TTC549 (cell line): ENCODE data around the gene CD180.

Source experiments
- FAIRE-seq: peaks from 2 replicates; lab custom pipeline; 2012; peaks lifted over from hg19 to GRCh38; lab: Jason Lieb, UNC

The CD180 gene

DNA sequence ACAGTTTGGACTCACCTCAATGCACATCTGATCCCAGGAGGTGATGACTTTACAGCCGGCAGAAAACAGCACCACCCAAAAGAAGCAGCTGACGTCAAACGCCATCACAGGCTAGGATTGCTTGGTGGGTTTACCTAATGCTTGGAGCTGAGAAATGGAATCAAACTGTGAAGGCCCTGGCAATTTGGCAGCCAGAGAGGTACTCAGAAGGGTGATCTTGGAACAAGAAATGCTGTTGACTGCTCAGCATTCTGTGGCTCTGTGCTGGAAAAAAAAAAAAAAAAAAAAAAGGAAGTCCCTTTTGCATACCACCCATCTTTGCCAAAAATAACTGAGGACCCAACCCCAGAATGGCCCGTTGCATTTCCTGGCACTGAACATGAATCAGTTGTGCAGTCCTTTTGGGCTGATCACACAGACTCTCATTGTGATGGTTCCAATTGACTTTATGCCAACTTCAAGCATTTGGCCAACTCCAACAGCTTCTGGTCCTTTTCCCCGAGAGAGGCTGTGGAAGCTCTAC lies at the start of gene CD180:
TSS of gene CD180 (minus strand) at position 263 of the 523 bp plus-strand sequence. CDS start at position 105, 158 bp downstream.
- FAIRE-seq: no peak

DNA sequence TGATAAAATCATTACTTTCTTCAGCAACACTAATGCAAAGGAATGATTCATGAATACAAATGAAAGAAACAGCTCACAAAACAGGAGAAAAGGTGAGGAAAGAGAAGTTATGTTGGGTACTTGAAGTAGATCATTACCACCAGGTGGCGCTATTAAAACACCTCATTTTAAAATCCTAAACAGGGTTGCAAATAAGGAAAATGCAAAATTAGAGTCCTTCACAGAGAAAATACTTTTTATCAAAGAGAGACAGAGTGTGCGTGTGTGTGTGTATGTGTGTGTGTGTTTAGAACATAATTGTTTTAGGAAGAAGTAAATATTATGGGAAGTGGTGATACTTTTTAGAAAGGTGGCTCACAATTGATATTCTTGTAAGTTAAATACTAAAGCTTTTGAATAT lies 49.5 kb upstream of the CD180 start:
- peak; percentile 74 for FAIRE-seq

DNA sequence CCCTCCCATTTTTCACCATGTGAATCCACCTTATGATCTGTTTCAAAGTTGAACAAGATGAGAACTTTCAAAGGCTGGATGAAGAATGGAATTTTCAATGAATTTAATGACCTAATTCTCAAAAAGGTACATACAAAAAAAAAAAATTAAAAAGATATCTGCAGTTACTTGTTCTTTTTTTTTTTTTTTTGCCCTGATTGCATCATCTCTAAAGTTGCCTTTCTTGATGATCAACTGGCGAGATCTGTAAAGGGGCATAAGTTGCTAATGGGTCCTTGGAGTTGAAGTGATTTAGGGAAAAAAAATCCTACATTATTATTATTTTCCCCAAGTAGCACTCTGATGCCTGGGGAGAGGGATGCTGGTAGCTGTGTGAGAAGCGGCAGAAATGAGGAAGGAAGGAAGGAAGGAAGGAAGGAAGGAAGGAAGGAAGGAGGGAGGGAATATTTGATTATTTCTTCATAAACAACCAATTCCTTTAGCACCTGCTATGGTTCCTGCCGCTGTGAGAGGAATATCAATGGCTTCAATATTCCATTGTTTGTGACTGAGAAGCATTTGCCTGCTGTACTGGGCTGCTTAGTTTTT lies 48.8 kb upstream of the CD180 start:
- FAIRE-seq: no peak

DNA sequence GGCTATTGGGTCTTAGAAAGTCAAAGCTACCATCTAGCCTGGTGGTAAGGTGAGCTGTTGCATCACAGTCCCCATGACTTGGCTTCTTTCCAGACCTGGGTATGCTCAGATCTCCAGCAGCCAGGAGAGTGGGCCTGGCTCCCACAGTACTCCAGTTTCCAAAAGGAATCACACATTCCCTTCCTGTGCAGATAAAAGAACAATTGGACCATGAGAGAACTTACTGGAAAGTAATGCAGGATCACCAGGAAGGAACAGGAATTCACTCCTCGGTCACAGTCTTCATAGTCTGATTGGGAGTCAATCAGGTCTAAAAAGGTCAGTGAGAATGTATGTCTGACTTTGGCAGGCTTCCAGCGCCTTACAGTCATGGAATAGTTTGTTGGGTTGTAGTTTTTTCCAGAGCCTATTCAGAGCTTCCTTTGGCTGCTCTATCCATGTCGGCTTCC lies 47.8 kb upstream of the CD180 start:
- no peak for FAIRE-seq

DNA sequence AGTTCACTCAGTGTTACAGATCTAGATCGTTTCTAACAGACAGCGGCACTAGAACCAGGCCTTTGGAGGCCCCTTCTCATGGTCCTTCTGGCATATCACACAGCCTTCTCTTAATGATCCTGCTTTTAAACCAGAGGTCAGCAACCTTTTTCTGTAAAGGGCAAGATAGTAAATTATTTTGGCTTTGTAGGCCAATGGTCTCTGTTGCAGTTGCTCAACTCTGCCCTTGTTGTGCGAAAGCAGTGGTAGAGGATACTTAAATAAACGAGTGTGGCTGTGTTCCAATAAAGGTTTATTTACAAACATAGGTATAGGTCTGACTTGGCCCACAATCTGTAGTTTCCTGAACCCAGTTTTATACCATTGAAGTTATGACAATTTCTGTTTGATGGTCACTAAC lies 47.3 kb upstream of the CD180 start:
- no peak for FAIRE-seq

DNA sequence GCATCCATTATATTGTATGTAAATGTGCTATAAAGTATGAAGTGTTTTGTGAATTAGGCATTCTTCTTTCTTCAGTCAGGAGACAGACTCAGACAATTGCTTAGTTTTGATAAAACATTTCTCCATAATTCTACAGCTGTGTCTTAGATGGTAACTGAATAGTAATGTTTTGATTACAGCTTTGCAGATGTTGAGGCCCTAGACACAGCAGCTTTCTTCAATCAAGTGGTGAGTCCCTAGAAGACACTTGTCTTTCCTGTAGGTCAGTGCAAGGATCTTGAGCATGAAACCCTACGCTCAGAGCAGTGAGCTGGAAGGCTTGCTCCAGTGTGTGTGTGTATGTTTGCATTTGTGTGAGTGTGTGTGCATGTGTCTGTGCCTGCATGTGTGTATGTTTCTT lies 46.8 kb upstream of the CD180 start:
- FAIRE-seq: no peak

DNA sequence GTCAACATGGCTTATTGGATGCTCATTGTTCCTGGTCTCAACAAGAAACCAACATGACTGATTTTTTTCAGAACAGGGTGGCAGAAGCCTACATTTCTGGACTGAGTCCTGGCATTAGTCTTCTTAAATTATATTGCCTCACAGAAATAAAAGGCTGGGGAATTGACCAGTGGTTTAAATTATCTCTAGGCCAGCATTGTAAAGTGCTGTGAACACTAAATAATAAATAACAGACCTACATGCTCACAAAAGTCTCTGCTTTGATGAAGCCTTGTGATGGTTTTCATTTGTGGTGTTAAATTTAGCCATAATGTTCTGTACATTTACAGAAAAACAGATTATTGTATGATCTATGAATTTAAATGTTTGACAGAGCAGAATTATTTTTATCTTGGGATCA lies 44.7 kb upstream of the CD180 start:
- no peak for FAIRE-seq

DNA sequence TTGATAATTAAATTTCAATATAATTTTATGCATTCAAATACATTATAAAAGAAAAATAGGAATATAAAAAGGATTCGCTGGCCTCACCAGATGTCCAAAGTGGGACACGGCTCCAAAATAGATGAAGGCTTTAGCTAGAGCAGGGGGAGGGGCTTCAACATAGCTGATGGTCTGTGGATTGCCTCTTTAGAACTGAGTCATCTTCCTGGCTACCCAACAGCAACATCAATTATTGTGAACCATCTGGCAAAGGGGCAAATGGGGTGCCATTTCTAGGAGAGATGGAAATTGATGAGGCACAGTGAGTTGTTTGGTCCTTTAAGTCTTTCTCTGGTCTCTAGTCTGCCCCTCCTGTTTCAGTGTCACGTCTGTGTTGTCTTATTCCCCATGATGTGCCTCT lies 44.2 kb upstream of the CD180 start:
- FAIRE-seq: no peak

DNA sequence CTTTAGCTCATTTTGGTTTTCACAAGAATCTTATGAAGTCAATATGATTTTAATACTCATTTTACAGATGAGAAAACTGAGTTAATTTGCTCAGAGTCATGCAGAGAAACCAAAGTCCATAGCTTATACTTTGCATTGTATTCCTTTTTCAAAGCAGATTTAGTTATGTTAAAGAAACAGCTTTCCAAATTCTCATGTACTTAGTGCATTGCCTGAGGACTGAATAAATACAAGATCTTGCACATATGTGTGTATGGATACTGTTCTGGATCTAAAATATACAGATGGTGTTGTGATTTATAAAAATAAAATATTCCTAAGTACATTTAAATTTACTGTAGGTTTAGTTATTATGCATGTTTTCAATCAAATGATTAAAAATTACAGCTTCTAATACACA lies 43.5 kb upstream of the CD180 start:
- no peak for FAIRE-seq

DNA sequence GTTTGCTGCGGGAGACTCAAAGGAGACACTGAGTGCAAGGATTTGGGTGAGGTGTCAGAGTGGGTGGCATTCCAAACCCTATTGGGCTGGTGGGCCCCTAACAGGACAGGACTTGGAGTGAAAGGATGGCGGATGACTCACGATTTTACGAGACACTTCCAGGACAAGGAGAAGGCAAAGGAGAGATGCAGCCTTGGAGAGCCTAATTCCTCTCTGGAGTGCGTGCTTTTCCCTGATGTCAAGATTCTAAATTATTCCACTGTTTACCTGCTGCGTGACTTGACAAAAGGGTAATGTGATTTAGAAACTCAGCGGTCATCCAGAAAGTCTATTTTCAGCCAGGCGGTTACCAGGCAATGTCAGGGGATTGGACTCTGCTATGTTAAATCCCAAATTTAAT lies 41.6 kb upstream of the CD180 start:
- FAIRE-seq: no peak

DNA sequence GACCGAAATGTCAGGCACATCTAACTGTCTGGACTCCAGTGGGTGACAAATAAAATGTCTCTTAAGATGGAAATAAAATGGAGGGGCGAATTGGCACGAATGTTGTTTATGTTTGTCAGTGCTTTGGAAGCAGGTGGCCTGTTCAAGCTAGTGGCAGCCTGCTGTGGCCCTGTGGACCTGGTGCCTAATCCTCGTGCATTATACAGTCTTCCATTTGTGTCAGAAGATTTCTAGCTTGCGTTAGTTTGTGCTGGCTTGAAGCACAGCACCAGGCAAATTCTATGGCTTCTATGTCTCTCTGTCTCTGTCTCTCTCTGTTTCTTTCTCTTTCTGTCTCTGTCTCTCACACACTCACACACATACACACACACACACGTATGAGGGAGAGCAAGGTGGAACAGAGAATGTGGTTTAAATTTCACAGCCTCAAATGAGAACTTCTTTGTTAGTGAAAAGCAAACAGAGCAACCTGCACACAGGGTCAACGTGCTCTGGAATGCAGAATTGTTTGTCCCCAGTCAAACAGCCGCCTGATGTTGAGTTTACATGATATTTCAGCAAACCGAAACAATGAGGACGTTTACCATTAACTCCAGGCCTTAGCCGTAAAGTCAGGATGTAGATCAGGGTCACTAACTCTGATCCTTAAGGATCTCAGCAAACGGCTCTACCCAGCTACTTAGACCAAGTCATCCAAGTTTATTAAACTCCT lies 39.0 kb upstream of the CD180 start:
- FAIRE-seq: no peak

DNA sequence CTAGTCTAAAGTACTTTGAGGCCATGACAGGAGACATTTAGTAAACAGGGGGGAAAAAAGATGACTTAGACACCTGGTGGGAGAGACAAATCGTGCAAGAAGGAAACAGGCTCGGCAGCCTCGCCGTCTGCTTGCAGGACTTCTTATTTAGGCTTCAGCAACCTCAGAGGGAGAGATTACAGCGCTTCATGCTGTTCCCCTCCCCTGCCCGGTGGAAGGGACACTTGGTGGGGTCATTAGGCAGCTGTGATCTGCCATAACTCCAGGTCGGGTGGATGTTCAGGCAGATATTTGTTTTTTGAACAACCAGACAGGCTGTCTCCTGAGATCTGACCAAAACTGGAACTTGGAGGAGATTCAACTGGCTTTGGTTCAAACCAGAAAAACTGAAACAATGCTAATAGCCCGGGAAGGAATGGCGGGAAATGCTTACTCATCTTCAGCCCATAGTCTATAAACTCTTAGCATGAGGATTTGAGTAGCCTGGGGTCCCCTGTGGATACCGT lies 38.1 kb upstream of the CD180 start:
- no peak for FAIRE-seq

DNA sequence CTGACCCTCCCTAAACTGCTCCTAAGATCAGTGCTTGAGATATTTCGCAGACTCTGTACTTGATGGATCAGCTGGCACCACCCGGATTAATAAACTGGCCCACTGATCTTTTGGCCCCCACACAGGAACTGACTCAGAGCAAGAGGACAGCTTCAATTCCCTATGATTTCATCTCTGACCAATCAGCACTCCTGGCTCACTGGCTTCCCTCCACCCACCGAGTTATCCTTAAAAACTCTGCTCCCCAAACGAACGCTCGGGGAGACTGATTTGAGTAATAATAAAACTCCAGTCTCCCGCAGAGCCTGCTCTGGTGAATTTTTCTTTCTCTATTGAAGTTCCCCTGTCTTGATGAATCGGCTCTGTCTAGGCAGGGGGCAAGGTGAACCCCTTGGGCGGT lies 36.5 kb upstream of the CD180 start:
- FAIRE-seq: no peak

DNA sequence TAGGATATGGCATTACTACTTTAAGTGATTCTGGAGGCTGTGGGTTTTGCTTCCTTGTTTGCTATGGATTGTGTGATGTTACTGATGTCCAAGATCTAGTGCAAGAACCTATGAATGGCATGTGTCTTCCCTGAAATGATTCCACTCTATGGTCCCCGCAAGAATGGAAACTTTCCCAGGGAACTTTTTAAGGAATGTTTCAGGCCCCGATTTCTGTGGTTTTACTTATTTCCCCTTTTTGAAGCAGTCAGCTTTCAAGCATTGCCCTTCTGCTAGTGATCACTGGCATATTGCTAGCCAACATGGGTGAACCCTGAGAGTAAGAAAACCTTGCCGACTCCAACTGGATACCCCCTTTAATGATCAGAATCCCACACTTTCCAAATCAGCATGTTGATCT lies 26.6 kb upstream of the CD180 start:
- FAIRE-seq: no peak

DNA sequence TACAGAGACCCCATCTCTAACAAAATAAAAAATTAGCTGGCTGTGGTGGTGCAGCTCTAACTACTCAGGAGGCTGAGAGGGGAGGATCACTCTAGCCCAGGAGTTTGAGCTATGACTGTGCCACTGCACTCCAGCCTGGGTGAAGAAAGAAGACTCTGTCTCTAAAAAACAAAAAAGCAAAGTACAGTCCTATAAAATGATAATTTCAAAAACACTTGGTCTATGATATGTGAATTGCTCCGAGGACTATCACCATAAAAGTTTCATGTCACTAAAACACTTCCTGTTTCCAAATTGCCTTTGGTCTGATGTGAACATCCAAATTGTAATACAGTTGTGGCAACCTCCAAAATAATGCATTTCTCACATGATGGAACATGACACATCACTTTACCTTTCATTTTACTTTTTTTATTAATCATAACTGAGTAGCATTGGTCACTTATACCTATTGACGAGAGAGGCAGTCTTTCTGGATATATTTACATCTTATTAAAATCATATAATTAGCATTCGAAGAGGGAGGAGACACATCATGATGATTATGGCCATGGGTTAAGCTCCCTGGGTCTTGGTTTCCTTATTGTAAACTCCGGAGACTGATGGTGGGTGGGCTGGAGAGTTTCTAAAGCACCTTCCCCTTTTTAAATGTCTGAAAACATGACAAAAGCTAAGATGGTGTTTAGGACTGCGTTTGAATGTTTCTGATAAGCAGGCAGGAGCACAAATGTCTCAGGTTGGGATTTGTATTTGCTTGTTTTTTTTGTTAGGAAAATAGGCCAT lies 25.8 kb upstream of the CD180 start:
- FAIRE-seq: no peak

DNA sequence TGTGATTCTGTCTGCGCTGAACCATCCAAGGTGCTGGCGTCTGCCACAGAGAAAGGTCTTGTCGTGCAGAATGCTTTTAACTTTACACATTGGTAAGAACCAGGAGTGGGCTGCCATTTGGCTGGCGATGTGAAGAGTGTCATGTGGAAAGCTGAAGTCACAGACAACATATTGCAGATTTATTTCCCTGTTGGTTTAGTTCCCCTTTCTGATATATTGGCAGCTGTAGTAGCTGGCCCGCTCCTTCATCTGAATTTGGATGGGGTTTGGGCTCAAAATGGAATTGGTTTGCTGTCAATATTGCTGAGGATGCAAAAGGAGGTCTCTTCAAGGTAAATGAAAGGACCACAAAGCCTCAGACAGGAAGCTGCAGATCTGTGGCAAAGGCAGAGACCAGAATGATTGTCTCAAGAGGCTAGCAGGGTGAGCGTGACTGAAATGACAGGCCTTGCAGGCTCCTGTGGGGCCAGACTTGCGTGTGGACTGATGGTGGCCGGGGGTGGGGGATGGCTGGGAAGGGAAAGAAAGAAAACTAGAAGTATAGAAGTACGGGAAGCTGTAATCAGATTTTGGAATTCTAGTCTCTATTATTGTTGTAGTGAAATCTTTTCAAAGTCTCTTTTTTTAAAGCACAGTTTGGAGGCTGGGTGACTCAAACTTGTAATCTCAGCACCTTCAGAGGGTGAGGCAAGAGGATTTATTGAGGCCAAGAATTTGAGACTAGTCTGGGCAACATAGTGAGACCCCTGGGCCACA lies 25.1 kb upstream of the CD180 start:
- FAIRE-seq: no peak

DNA sequence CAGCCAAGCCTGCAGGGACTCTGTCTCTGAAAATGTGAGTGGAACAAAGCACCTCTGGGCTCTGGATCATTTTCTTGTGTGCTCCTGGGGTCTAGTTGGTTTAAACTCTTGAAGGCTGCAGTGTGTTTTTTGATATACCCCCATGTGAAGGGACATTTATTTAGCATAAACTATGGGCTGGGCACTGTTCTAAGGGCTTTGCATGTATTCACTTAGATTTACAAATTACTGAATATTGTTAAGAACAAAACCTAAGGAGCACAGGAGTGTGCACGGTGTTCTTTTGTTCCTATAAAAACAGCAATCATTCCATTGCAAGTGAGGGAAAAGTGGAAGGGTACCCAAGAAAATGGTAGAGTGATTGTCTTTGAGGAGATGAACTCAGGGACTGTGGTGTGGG lies 20.0 kb upstream of the CD180 start:
- no peak for FAIRE-seq

DNA sequence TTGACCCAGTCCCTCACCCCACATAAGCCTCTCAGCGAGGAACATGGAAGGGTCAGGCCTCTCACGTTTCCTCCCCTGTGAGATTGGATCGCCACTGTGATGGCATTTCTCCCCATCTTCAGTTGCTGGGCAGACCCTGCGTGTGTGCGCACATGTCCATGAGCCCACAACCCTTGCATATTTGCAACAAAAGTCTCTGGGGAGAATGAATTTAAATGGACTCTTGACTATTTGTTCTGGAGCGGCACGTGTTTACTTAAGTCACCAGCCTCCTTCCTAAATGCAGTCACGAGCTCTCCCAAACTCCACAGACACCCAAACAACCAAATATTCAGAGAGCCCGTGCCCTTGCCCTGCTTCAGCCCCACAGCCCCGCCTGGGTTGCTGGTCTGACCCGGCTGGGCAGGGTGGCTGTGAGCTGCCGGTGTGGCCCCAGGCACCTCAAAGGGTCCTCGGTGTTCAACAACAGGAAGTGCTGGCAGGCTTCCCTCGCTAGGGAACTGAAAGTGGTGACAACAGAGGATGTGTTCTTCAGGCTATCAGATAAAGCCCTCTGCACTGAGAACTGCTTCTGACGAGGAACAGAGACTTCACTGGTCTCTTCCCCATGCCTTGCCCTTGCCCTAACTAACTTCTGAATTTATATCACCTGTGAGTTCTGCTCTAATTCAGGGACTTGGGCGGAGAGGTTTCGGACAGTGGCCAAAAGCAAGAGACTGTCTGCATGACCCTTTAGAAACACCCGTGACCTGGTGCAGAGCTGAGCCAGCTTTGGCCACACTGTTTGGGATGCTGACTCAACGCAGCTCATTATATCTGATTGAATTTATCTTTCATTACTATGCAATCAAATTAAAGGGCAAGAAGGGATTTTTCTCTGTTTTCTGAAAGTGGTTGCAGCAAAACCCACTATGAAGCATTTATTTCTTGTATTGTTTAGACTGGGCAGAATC lies 19.2 kb upstream of the CD180 start:
- no peak for FAIRE-seq

DNA sequence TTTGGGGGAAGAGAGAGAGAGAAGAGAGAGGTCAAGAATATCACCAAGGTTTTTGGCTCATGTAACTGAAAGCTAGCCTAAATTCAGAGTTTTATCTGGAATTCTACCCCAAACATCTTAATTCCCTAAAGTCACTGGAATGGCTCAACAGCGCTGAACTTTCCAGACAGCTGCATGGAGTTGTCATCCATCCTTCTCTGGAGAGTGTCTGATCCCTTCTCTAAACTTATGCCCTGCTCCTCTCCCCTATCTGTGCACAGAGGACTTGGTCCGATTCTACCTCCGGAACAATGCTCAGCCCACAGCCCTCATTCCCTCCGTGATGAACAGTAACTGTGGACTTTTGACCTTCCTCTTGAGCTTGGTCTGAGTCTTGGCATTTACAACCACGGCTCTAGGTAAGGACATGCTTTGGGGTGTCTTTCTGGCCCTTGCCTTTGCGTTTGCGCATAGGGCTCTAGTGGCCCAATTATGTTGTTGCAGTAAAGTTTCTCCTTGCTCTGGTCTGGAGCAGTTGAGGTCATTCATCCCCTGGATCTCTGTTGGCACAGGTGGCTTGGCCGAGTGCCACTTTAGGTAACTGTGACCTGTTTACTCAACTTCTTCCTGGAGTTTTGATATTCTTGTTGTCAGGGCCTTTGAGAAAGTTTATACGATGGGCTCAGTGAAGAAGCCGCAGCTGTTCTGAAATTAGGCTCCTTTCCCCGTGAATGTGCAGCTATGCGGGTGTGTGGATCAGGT lies 18.3 kb upstream of the CD180 start:
- no peak for FAIRE-seq

DNA sequence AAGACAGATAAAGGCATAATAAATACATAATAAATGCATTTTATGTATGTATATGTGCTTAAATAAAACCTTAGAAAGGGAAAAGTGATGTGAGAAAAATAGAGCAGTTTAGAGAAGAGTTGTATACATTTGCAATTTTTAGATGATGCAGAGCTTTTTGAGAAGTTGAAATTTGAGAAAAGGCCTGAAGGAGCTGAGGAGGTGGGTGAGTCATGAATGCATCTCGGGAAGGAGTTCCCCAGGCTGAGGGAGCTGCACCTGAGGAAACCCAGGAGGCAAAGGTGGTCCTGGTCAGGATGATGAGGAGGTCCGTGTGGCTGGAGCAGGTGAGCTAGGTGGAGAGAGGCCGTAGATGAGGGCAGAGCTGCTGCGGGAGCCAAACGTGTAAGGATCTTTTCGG lies 17.4 kb upstream of the CD180 start:
- FAIRE-seq: no peak
